ENCODE measurements around the gene SBF2. TPM values are rescaled to one million over a fixed set of nuclear protein-coding genes. Genes with fewer than 3 reads are reported as not detected.

The SBF2 gene
- total RNA-seq, 1 experiment from 2014 or later: 32.1 TPM

DNA sequence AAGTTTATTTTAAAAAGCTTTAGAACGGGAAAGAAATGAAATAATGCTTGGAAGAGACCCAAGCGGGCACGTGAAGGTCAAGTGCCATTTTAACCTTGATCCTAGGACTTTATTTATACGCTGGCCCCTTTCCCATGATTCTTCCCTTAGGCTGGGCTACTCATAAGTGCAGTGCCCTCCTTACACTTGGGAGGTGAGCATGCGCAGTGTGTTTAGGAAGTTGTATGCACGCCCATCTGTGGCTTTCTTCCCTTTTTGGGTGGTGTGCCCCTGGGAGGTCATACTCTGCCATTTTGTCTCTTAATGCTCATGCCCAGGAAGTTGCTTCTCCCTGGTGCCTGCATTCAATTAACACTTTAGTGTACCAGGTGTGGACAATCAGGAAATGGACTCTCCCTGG lies 390.4 kb downstream of the SBF2 start:
- DNase-seq (ENCODE audit: low read depth): no peak

DNA sequence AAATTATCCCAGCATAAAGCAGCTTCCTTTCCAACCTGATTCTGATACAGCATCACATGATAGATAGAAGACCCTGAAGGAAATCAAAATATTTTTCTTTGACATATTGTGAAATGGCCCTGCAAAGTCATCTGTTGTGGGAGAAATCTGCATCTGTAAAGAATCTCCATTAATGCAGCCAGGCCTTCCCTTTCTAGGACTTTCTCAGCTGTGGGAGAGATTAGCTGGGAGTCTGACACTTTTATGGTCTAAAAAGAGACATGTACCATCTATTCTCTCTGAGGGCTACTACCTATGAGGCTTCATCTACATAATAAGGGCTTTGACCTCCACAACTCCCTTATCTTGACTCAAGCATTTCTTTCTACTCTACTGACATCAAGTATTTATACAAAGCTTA lies 392.1 kb downstream of the SBF2 start:
- peak; percentile 29 for DNase-seq (ENCODE audit: low read depth)

DNA sequence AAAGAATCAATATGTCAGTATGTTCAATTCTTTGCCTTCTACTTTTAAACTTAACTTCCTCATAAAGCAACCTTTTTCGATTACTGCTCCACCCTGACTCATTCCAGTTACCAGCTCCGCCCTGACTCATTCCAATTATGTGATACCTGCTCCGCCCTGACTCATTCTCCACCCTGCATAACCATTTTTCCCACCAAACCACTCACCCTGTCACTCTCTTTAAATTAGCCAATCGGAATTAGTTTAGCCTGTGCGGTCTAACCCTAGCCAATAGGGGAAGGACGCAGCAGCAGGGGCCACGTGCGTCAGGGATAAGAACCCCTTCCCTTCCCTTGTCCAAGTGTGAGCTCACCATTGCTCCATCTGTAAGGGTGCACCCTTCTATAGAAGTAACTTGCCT lies 393.8 kb downstream of the SBF2 start:
- DNase-seq (ENCODE audit: low read depth): peak; percentile 93

DNA sequence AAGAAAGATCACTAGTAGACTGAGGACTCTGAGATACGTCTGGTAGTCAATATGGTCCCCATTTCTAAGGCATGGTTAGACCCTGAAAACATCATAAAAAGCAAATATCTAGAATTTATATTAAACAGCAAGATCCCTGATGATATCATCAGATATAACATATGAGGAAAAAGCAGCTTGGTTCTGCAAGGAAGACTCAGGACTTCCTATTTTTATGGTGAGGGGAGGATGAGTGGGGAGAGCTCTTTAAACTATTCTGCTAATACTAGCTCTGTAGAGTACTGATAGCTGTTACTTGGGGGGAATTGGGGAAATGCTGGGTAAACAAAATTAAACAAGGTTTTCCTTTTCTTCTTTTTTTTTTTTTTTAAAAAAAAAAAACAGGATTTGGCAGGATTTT lies 394.3 kb downstream of the SBF2 start:
- DNase-seq (ENCODE audit: low read depth): no peak

DNA sequence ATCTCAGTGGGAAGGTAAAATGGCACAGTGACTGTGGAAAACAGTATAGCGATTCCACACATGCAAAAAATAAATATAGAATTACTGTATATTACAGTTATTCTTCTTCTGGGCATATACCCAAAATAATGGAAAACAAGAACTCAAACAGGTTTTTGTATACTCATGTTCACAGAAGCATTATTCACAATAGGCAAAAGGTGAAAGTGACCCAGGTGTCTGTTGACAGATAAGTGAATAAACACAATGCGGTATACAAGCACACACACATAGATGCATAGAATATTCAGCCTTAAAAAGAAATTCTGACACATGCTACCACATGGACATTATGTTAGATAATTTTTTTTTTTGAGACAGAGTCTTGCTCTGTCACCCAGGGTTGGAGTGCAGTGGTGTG lies 397.1 kb downstream of the SBF2 start:
- no peak for DNase-seq (ENCODE audit: low read depth)

DNA sequence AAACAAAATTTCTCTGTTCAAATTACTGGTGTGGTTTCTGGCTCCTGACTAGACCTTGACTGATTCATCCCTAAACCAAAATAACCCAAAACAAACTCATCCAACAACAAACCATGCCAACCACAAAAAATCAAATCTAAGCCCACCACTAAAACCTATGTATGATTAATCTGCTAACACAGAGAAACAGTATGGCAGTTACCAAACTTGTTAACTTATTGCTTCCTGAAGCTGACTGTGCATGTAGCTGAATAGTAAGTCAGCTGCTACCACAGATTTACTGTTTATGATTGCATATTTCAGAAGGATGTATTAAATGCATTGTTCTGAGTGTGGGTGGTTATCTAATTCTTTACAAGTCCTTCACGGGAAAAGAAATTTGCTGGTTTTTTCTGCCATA lies 399.0 kb downstream of the SBF2 start:
- peak; percentile 94 for DNase-seq (ENCODE audit: low read depth)

DNA sequence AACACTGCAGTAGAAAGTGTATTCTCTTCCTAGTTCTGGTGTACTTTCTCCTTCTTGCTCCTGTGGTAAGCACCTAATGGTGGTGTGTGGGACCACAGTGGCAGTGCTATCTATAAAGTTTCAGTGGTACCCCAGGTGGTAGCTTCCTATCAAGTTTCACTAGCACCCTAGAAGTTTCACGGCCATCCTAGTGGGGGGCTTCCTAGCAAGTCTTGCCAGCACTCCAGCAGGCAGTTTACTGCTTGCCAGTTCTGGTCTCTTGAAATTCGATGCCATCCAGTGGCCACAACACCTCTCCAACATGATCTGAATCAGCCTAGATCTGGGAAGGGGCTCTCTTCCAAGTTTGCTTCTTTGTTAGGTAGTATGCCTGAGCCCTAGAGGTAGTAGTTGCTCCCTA lies 400.5 kb downstream of the SBF2 start:
- DNase-seq (ENCODE audit: low read depth): no peak

DNA sequence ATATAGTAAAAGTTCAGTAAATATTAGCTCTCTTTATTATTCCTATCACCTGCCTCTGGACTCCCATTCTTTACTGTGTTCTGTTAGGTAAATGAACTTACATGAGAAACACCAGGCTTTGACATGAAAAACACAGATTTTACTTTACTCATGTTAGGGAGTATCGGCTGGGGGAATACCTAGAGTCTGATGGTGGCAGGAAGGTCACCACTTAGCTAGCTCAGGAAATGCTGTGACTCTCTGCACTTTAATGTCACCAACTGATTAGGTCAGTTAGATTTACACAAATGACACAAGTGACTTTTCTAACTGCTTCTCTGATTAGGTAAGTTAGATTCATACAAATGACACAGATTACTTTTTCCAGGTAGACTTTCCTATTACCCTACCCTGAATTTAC lies 405.1 kb downstream of the SBF2 start:
- DNase-seq (ENCODE audit: low read depth): no peak

DNA sequence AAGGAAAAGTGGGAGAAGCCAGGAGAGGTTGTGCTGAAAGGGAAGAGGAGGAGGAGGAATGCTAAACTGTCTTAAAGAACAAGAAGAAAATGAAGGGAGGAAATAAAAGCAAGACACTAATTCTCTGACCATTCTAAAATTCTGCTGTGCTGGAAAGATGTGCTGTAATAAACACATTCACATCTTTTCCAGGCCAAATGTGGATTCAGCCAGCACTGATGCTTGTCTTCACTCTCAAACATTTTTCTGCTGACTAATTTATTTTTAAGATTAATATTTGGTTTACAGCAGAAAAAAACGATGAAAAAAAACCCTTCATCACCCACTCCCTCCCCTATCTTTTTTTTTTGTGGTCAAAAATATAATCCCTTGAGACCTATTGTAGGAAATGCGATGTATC lies 406.5 kb downstream of the SBF2 start:
- DNase-seq (ENCODE audit: low read depth): no peak

DNA sequence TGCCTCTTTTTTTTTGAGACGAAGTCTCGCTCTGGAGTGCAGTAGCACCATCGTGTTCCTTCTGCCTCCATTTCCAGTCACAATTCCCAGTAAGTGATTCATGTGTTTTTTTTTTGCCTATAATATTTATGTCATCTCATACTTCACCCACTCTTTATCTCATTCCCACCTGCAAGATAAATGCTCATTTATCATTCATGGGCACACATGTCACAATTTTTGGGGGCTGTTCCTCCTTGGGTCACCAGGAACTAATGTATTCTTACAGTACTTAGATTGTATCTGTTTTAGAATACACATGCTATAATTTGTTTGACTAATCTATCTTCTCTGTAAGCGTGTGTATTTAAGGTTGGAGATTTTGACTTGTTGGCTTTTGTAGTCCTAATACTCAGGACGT lies 407.4 kb downstream of the SBF2 start:
- DNase-seq (ENCODE audit: low read depth): no peak

DNA sequence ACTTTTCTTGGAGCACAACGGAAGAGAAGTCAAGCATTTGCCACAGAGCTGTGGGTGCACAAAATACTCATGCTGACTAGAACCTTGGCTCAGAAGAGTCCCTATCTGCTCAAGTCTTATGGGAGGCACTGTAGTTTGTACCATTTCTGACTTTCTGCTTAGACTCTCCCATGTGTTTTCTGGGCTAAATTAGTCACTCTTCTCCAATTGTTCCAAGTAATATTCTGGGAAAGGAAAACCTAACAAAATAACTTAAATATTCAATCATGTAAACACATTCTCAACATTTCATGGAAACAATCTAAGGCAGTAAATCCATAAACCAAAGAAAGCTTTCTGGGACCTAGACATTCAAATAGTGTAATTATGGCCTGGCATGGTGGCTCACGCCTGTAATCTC lies 409.4 kb downstream of the SBF2 start:
- no peak for DNase-seq (ENCODE audit: low read depth)

DNA sequence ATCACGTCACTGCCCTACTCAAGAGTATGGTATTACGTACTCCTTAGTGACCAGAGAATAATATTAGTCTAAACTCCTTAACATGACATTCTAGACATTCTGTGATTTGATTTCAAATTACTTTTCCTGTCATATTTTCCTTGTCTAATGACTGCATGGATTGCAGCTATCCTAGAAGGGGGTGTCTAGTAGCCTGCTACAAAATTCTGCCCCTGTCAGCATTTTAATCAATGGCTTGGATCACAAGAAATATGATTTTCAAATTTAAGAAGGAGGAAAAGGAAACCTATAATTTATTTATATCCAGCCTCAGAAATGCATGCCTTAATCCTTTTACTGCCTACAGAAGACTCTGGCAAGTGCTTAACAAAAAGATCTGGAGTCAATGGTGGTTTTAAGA lies 413.4 kb downstream of the SBF2 start:
- DNase-seq (ENCODE audit: low read depth): no peak

DNA sequence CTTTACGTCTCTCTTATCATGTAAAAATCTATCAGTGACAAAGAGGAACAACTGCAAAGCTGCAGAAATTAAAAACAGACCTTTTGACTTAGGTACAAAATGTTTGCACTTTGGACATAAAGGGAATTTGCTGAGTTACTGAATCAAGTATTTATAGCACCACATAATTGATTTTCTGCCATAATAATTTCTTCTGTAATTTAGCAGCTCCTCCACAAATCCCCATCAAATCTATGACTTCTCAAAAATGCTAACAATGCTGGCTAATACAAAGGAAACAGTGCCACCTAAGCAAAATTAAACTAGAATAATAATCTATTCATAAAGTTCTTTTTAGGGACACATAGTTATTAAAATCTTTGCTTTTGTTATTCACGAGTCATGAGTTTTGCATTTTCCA lies 415.1 kb downstream of the SBF2 start:
- DNase-seq (ENCODE audit: low read depth): no peak

DNA sequence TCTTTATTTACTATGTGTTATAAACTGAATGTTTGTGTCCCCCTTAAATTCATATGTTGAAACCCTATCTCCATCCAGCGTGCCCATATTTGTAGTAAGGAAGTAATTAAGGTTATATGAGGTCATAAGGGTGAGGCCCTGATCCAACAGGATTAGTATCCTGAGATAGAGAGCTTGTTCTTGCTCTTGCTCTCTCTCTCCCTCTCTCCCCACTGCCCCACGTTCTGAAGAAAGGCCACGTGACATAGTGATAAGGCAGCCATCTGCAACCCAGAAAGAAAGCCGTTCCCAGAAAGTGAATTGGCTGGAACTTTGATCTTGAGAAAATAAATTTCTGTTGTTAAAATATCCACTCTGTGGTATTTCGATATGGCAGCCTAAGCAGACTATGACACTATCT lies 417.7 kb downstream of the SBF2 start:
- DNase-seq (ENCODE audit: low read depth): no peak

DNA sequence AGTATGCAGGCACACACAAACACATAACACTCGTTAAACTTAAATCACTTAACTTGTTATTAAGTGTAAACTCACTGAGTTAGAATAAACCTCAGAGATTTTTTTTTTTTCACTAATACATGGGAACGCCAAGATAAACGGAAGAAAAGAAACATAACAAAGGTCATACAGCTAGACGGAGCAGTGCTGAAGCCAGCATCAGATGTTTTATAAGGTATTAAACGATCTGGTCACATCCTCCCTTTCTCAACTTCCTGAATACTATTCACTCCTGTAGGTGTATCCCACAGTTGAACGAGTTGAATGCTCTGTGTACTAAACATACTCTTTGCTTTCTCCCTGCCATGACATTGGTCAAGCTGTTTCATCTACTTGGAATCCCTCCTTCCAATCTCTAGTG lies 418.2 kb downstream of the SBF2 start:
- DNase-seq (ENCODE audit: low read depth): no peak

DNA sequence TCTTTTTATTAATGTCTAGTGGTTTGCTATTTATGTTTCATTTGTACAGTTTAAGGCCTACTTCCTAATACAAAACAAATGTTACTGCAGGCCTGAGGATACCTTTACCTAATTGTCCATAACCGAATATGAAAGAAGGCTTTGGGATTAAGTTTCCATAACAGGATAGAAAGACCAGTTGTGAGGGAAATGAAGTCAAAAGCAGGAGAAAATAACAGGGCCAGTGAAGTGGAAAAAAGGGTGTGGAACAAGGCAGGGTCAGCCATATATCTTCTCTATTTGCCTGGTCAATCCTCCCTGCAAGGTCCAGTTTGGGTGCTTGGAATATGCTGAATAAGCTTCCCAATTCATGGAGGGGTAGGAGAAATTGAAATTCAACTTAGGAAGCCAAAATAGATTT lies 418.6 kb downstream of the SBF2 start:
- no peak for DNase-seq (ENCODE audit: low read depth)

DNA sequence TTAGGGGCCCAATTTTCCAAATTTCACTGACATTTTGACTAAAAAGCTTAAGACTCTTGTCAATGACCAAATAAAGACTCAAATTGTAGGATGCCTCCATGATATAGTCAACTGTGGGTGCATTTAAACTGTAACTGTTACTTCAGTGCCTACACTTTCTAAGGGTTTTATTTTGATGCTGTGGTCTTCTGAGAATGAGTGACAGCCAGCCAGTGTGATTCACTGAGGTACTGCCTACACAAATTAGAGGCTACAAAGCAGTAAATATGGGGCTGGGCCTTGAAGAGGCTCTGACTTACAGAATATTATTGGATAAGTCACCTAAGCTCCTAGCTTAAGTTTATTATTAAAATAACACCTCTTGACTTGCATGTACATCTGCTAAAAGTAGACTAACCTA lies 419.6 kb downstream of the SBF2 start:
- DNase-seq (ENCODE audit: low read depth): no peak

DNA sequence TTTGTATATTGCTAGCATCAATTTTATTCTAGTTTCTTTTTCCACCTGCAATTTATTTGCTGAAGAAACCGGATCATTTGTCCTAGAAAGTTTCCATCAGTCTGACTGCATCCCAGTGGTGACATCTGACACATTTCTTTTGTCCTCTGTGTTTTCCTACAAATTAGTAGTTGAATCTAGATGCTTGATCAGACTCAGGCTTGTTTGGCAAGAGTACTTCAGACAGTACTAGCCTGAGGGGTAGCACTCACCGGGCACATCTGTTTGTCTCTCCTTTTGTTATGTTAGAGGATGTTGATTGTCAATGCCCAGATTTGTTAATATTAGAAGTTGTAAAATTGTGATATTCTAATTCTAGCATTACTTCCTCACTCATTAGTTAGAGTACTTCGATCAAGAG lies 425.4 kb downstream of the SBF2 start:
- DNase-seq (ENCODE audit: low read depth): no peak

DNA sequence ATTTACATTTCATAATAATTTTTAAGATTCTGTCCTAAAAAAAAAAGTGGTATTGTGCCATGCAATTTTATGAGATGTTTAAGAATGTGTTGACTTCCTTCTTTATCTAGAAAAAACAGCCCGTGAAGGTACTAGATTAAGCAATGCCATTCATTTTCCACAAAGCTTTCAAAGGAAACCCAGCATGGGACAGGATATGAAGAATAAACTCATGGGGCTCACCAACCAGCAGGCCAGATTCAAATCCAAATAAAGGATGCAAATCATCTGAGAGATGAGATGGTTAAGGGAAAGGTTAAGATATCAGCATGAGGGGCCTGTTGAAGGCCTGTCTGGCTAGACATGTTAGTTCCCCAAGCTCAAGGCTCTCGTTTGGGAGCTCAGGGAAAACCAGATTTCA lies 431.0 kb downstream of the SBF2 start:
- DNase-seq (ENCODE audit: low read depth): no peak

DNA sequence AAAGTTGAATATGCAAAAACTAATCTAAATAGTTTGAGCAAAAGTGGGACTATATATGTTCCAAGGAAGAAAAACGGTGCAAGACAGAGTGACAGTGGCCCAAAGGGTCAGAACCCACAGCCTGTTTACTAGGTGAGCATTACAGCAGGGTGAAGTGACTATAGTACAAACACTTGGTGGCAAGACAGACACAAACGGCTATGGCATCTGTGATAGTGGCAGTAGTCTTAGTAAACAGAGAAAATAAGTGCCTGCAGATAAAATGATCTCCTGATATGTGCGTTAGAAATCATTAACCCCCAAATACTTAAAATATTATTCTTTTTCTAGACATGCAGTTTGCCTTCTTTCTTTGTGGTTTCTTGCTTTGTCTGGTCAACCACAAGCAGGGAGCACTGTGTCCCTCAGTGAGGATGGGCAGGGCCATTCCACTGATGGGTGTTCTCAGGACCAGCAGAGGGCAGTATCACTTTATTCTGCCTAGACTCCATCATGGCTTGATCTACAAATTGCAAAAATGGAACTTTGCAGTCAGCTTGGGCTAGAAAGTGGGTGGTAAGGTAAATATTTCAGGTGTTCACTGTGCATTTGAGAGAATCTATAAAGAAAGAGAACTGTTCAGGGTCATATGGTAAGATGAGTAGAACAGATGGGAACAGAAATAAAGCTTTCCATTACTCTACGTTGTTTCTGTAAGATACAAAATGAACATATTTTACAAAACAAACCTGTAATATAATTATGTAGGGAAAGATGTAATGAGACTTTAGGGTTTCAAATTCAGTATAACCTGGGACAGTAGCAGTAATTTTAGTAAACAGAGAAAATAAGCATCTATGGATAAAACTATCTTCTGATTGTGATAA lies 431.9 kb downstream of the SBF2 start:
- DNase-seq (ENCODE audit: low read depth): peak; percentile 85

DNA sequence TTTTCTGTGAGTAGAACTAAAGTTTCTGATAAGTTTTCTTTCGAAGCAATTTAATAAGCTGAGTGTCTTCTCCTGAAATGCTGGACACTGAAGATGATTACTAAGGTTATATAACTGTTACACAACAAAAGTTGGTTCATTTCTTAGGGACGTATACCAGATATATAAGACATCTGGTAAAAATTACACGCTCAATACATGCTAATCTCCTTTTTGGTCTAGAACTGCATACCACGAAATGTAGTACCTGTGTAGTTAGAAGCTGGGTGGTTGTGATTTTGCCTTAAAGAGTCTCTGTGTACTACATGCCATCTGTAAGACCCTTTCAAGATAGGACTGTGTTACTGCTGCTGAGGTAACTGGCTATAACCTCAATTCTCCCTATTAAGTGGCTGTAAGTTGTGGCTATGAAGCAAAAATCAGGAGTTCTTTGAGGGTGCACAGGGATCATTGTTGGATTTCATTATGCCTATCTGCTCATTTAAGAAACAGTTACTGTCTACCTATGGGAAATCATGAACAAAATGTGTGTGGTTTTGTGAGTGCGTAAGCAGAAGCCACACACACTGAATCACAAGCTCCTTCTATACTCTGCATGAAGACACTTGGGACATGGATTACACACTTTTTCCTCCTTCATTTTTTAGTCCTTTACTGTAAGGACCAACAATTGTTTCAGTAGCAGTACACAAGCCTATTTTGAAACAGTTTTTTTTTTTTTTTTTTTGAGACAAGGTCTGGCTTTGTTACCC lies 434.3 kb downstream of the SBF2 start:
- peak; percentile 44 for DNase-seq (ENCODE audit: low read depth)

DNA sequence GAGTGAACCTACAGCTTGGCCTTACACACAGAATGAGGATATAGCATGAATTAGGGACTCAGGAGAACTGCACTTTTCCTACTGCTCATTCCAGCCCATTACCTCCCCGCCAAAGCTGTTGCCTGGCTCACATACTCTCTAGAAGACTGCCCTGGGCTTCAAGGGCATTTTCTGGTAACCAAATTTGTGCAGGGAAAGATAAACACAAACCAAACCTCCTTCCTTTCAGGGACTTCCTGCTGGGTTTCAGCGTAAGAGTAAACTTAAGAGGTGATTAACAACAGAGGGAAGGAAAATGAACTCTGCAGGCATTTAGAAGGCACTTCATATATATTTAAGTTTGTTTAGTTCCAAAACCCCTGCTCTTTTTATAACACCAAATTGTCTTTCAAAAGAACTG lies 435.2 kb downstream of the SBF2 start:
- peak; percentile 49 for DNase-seq (ENCODE audit: low read depth)

DNA sequence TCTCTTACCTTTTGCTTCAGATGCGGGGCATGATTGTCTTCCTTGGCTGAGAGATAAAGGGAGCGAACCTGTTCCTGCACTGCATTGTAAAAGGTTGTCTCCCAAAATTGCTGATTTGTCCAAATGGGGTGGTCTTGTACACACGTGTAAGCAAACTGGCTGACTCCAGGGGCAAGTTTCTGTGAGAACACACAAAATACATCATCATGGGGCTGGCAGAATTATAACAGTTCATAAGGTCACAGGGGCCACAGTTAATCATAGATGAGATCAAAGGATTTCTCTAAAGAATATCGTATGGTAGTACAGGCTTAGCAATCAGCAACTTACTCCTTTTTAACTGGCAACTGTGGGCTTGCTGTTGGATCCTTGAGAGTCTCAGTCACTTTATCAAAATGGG lies 435.8 kb downstream of the SBF2 start:
- peak; percentile 32 for DNase-seq (ENCODE audit: low read depth)

All from LHCN-M2 (cell line).